ENCODE data around the gene CDC42BPG. TPM values are rescaled to one million over a fixed set of nuclear protein-coding genes. Genes with fewer than 3 reads are reported as not detected.

Gene CDC42BPG
- polyA plus RNA-seq, 1 donor from 2014 or later, result not detected

- H3F3A ChIP-seq (ENCODE audit: insufficient read depth, low read length, poor library complexity, severe bottlenecking), result no peaks in the 10 kb centered on the region
- peak overlapping the region; percentile 57 for H3K4me2 ChIP-seq (ENCODE audit: low read length)
- H3K36me3 ChIP-seq (ENCODE audit: insufficient read depth, low read length), result no peaks in the 10 kb centered on the region
- H3K9ac ChIP-seq (ENCODE audit: low read length), result no peak overlapping the region
- H3K27me3 ChIP-seq (ENCODE audit: insufficient read depth, low read depth, low read length), result no peaks in the 10 kb centered on the region
- H3K9me2 ChIP-seq (ENCODE audit: insufficient read depth, low read length), result no peaks in the 10 kb centered on the region
- H3K27ac ChIP-seq (ENCODE audit: low read length), result no peak overlapping the region
- H3K4me3 ChIP-seq (ENCODE audit: low read length), result no peak overlapping the region
- no peak overlapping the region for H2AFZ ChIP-seq (ENCODE audit: low read depth, low read length)
- H3K79me2 ChIP-seq (replicated peaks; ENCODE audit: insufficient read depth, low read length), result peaks cover 27% of the 10 kb centered on the region
- H3K9me3 ChIP-seq (ENCODE audit: low read length), result no peaks in the 10 kb centered on the region
- TF ChIP-seq EP300 (conservative IDR thresholded peaks at IDR 0.05; ENCODE audit: poor library complexity, severe bottlenecking) (no peak), MXI1 (conservative IDR thresholded peaks at IDR 0.05; ENCODE audit: poor library complexity, severe bottlenecking) (no peak)
- H4K20me1 ChIP-seq (ENCODE audit: insufficient read depth), result no peaks in the 10 kb centered on the region
Measured at GRCh38 chr11:64880240-64881001, 36.0 kb upstream of the CDC42BPG start.

DNA sequence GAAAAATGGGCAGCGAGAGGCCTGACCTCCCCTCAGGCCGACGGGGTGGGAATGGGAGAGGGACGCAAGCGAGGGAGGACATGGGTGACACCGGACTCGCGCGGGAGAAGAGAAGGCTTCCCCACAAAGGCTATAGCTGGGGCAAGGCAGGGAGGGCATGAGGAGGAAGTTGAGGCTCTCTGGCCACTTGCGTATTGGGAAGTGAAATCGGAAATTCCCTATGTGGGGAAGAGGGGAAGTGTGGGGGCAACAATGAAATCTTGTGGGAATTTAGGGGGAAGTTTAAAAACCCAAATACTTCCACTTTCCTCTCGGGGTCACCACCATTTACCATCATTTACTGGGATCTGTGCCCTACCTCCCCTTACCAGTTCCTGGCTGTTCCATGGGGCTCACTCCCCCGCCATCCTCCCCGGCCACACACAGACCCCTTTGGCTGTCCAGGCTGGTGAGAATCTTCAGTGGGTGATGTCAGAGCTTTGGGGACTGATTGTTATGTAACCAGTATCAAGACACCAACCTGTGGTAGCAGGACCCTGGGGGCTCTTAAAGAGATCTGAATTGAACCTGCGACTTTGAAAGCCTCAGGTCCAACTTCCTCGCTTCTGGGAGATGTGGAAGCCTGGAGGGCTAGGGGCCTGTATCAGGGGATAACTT, 34.9 kb upstream of the CDC42BPG start:
- H3K4me3 ChIP-seq (ENCODE audit: low read length), result peak overlapping the region; percentile 81
- peak overlapping the region; percentile 94 for H3K27ac ChIP-seq (ENCODE audit: low read length)

More for the DNA sequence above, 34.9 kb upstream of the CDC42BPG start:
- Histone ChIP-seq H2AFZ (ENCODE audit: low read depth, low read length) (peak overlapping the region; percentile 74), H4K20me1 (ENCODE audit: insufficient read depth) (no peaks in the 10 kb centered on the region), H3K4me2 (ENCODE audit: low read length) (peak overlapping the region; percentile 57), H3K9me3 (ENCODE audit: low read length) (no peaks in the 10 kb centered on the region), H3K27me3 (ENCODE audit: insufficient read depth, low read depth, low read length) (no peaks in the 10 kb centered on the region), H3K79me2 (replicated peaks; ENCODE audit: insufficient read depth, low read length) (peaks cover 29% of the 10 kb centered on the region), H3K36me3 (ENCODE audit: insufficient read depth, low read length) (no peaks in the 10 kb centered on the region), H3K9me2 (ENCODE audit: insufficient read depth, low read length) (no peaks in the 10 kb centered on the region), H3F3A (ENCODE audit: insufficient read depth, low read length, poor library complexity, severe bottlenecking) (no peaks in the 10 kb centered on the region), H3K9ac (ENCODE audit: low read length) (peak overlapping the region; percentile 93)
- TF ChIP-seq SMC3 (conservative IDR thresholded peaks at IDR 0.05; ENCODE audit: poor library complexity) (no peak), EZH2 (IDR thresholded peaks at IDR 0.05; ENCODE audit: borderline replicate concordance, insufficient read depth, low read length, poor library complexity, severe bottlenecking) (no peak), EP300 (conservative IDR thresholded peaks at IDR 0.05; ENCODE audit: poor library complexity, severe bottlenecking) (no peak), RAD21 (conservative IDR thresholded peaks at IDR 0.05) (no peak), CTCF (IDR thresholded peaks at IDR 0.05; ENCODE audit: poor library complexity, severe bottlenecking) (no peak), POLR2AphosphoS5 (IDR thresholded peaks at IDR 0.05) (no peak), REST (IDR thresholded peaks at IDR 0.05; ENCODE audit: borderline replicate concordance) (no peak), TAF1 (IDR thresholded peaks at IDR 0.05; ENCODE audit: low read depth) (no peak), MXI1 (conservative IDR thresholded peaks at IDR 0.05; ENCODE audit: poor library complexity, severe bottlenecking) (no peak)
